C4-2B (cell line): ENCODE data around the gene TMEM156.
"Not testable (repeated sequence)": the region's sequence is repeated elsewhere in the genome, so short reads cannot be mapped to it uniquely, and the experiment has no call there.

Experiments used
- H3K27ac ChIP-seq: fragments of 450-650 bp; 2 replicates; pipeline ENCODE4 v1.5.1; 2017
- CTCF ChIP-seq: fragments of 450-650 bp; conservative IDR thresholded peaks from 2 replicates; pipeline ENCODE4 v1.5.1; 2017; ENCODE audit warnings: mild to moderate bottlenecking
- ZFX ChIP-seq: fragments of 450-650 bp; IDR thresholded peaks from 2 replicates; pipeline ENCODE4 v1.6.1; 2017

Gene TMEM156

GRCh38 chr4:39021631-39022030 lies 10.6 kb downstream of the TMEM156 start:
- H3K27ac ChIP-seq = no peak overlapping the region
- TF ChIP-seq ZFX (no peak), CTCF (no peak)

GRCh38 chr4:39020130-39020529 lies 12.1 kb downstream of the TMEM156 start:
- no peak overlapping the region for H3K27ac ChIP-seq
- no peak for TF ChIP-seq ZFX
- TF ChIP-seq CTCF = no peak

DNA sequence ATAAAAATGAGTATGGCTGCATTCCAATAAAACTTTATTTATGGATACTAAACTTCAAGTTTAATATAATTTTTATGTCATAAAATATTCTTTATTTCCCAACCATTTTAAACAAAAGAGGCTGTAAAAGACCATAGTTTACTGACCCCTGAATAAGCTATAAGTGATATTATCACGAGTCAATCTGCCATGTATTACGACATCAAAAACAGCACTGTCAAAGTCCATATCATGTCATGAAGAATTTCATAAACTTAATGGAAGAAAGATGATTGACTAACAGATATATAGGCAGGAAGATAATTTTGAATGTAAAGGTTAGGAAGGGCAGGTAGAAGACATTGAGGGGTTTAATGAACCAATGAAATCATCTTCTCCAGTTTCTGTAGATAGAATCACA lies 18.2 kb downstream of the TMEM156 start:
- TF ChIP-seq CTCF (no peak), ZFX (no peak)
- no peak overlapping the region for H3K27ac ChIP-seq

GRCh38 chr4:39004758-39005157 lies 27.5 kb downstream of the TMEM156 start:
- H3K27ac ChIP-seq = no peak overlapping the region
- no peak for TF ChIP-seq ZFX
- no peak for TF ChIP-seq CTCF

DNA sequence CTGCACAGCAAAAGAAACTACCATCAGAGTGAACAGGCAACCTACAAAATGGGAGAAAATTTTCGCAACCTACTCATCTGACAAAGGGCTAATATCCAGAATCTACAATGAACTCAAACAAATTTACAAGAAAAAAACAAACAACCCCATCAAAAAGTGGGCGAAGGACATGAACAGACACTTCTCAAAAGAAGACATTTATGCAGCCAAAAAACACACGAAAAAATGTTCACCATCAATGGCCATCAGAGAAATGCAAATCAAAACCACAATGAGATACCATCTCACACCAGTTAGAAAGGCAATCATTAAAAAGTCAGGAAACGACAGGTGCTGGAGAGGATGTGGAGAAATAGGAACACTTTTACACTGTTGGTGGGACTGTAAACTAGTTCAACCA lies 30.2 kb downstream of the TMEM156 start:
- not testable (repeated sequence) for H3K27ac ChIP-seq

DNA sequence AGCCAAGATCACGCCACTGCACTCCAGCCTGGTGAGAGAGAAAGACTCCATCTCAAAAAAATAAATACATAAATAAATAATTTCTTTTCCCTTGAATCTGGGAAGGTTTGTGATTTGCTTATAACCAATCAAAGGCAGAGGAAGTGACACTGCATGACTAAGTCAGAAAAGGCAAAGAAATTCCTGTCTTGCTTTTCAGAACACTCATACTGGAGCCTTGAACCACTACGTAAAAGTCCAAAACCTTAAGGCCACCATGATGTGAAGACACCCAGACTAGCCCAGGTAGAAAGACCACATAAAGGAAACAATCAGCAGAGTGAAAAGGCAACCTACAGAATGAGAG lies 36.6 kb downstream of the TMEM156 start:
- TF ChIP-seq ZFX (no peak), CTCF (no peak)
- H3K27ac ChIP-seq = no peak overlapping the region

GRCh38 chr4:38994135-38994534 lies 38.1 kb downstream of the TMEM156 start:
- no peak for TF ChIP-seq ZFX
- TF ChIP-seq CTCF = no peak
- H3K27ac ChIP-seq = no peak overlapping the region

DNA sequence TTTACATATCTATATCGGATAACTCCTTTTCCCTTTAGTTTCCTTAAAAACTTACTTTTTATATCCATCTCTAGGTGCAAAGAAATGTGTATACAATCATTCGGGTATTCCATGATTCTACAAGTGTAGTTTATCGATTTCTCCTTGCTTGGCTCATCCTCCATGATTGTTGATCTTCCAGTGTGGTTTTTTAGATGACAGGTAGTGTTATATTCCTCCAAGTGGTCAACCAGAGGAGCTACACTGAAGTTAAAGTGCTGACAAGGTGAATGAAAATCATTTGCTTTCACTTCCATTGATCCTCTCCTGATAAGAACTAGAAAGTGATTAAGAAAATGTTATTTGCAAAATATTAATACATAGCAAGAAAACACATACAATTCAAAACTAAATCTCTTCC lies 38.5 kb downstream of the TMEM156 start:
- peak; percentile 19 for TF ChIP-seq CTCF
- TF ChIP-seq ZFX = no peak
- no peak overlapping the region for H3K27ac ChIP-seq
